Midbrain (tissue), 1 donor: ENCODE data around the gene KRT78.

ENCODE experiments used
- DNase-seq: peaks from one replicate; lab custom pipeline; 2025; lab: John Stamatoyannopoulos, UW

KRT78 gene

DNA sequence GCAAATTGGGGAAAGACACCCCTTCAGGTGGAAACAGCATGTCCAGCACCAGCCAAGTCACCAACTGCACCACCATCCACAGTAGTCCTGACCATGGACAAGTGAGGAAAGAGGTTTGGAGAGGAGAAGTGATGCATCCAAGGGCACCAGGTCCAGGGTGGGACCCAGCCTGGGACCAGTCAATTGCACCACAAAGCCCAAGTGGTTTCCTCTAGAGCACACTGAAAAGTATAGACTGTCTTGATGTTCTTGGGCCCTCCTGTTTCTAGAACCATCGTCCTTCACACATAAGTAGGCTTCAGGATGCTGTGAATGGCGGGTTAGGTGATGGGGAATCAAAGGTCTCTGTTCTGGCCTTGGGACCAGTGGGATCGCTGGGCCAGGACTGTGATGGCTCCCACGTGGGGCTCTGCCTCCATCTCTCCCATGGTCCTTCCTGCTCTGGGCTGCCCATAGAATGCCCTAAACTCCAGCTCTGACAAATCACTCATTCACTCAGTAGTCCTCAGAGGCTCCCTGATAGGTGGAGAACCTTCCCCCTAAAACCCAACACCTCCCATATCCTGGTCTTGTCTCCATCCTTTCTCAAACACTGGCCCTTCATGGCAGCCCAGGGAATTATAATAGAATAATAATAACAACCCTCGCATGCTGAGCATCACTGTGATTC is 23.9 kb downstream of the KRT78 start:
- no peak for DNase-seq

DNA sequence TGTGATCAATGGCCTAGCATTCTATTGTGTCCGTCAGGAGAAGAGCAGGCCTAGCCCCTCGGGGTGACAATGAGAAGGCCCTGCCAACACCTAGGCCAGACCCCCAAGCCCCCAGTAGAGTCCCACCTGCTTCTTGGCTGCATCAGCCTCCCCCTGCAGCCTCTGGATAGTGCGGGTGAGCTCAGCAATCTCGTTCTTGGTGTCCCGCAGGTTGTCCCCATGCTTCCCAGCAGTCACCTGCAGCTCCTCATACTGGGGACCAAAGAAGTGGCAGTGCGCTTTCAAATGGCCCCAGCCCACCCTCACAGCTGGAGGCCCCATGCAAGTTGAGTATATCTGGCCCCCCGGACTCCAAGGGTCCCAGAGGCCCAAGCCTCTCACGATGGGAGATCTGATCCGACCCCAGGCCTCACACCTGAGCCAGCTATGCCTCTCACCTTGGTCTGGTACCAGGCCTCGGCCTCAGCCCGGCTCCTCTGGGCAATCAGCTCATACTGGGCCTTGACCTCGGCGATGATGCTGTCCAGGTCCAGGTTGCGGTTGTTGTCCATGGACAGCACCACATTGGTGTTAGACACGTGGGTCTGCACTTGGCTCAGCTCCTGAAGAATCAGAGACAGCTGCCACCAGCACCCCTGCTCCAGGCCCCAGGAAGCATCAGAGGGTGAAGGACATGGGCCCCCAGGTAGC is 24.9 kb downstream of the KRT78 start:
- no peak for DNase-seq

DNA sequence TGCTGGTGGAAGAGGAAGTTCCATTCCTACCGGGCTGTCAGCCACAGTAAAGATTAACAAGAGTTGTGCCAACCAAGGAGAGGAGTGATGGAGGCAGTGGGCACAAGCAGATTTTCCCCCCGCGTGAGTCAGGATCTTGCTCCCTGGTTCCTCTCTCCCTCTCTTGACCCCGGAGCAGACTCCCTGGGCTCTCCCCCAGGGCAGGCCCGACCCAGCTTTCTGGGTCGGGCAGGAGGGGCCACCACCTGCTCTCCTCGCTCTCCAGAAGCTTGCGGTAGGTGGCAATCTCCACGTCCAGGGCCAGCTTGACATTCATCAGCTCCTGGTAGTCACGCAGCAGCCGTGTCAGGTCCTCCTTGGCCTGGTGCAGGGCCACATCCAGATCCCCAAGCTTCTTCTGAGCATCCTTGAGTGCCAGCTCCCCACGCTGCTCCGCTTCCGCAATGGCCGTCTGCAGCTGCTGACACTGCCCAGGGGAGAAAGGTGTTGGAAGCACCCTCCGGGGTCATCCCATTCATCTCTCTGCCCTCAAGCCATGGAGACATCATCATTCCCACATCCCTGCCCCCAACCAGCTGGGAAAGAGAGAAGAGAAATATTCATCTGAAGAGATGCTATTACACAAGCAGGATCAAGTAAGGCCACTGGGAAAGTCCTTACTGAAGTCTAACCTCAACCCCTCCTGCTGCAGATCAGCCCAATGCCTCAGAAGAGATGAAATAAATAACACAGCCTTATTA is 25.9 kb downstream of the KRT78 start:
- DNase-seq: no peak

DNA sequence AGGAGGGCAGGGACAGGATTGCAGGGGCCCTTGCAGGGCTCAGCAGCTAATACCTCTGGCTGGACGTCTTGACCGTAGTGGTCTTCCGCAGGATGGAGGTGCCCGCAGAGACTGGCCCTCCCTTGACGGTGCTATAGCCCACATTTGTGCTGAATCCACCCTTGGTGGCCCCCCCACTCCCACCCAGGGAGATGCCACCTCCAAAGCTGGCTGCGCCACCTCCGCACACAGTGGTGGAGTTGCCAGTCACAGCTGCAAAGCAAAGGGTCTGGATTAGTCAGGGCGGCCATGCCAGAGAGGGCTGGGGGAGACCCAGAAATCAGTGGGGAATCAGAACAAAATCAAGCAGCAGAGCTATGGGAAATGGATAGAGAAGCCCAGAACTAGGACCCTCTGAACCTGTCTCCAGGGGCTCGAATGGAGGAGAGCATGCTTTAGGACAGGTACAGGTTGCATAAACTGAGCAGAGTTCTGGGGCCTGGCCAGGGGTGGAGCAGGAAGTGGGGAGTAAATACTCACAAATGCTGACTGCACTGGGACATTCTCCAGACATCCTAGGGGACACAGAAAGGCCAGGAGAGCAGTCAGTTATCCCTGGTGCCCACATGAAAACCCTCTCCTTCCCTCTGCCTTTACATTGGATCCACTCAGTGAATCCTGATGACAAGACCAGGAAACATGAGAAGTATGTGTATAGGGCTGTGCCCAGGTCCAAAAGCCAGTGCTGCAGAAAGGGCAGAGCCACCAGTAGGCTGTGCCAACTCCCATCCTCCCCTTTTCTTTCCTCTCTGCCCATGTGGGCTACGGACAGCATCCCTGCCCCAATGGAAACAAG is 26.8 kb downstream of the KRT78 start:
- no peak for DNase-seq

DNA sequence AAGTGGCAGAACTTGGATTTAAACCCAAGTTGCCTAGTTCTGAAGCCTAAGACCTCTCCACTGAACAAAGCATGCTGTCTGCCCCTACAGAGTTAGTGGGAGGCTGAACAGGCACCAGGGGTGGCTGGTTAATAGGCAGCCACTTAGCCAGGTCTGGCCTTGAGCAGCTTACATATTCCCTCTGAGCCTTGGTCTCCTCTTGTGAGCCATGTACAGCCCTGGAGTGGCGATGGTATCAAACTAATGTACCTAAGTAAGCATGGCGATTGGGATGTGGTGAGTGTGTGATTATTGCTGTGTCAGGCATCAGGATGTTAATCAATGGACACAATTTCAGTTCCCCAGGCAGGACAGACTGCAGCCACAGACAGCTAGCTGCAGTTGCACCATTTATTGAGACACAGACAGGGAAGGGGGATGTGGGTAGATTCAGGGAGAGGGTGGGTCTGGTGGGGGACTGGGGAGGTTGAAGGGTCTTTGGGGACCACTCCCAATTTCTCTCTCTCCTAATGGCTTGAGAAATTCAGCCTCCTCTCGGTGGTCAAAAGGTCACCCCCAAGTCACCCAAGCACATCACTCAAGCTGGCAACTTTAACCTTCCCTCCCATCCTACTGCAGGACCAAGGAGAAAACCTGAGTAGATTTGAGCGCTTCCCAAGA is 27.6 kb downstream of the KRT78 start:
- no peak for DNase-seq

DNA sequence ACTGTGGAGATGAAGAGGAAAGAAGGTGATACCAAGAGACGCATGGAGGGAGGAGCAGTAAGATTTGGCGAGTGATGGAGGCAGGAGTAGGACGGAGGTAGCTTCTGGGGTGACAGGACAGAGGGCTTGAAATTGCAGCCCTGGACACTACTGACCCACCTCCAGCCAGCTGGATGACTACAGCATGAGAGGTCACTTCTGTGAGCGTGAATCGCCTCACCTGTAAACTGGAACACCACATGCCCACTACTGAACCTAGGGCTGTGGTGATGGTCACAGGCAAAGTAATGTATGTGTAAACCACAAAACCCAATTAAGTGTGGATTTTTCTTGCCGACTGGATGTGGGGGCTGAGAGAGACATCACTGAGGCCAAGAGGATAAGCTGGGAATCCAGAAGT is 28.3 kb downstream of the KRT78 start:
- DNase-seq: no peak

DNA sequence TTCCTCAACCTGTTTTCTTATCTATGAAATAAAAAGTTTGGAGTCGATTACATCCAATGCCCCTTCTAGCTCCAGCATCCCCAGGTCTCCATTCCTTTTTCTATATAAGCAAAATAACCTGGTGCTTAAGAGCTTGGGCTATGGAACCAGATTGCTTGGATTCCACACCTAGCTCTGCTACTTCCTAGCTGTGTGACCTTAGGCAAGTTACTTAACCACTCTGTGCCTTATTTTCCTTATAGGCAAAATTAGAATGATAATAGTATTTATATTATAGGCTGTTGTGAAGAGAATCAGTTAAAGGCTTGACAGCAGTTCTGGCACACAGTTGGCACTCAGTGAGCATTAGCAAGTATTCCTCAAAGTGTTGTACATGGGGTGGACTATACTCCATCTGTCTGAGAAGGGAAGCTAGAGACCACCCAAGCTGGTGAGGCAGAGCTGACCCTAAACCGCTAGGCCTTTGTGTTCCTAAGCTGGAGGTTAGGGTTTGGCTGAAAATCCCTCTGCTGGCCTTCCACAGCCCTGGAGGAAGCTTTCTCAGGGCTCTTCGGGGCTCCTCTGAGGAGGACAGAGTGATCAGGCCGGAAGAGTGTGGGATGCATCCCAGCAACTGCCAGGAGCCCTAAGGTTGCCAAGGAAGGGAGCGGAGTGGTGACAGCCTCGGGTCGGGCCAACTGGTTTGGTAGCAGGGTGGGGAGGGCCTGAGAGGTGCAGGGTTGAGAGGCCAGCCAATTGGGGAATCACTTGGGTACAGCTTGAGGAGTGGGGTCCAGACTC is 28.9 kb downstream of the KRT78 start:
- no peak for DNase-seq

DNA sequence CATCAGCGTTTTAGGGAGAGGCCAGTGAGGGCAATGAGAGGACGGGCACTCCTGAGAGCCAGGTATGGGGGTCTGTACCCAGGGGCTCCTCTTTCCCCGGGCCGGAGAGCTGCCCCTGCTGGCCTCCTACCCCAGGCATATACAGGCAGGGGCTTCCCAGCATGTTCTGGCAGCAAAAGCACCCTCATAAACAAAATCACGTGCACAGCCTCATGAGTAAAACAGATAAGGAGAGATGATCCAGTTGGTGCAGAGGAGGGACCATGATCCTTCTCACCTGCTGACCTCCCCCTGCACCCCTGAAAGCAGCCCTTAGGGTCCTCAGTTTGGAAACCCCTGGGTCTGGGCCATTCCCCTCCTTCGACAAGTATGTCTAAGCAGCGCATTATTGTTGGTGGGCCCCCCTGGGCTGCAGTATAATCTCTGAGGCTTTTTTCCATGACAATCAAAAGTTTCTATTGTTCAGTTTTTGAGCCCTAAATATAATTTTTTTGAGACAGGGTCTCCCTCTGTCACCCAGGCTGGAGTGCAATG is 29.8 kb downstream of the KRT78 start:
- DNase-seq: no peak

DNA sequence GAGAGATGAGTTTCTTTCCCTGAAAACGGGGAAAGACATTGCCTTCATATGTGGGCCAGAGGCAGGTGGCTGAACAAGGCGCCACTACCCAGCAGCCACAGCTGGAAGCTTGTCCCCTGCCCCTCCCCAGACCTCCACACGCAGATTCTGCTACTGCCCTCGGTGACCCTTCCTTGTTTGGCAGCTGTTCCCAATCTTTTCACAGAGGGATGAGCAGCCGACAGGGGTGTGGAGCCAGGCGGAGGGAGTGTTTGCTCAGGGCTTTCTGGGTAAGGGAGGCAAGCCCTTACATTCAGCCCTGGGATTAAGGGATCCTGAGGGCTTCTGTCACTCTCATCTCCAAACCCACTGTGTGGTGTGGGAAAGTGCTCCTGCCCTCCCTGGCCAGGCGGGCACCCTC is 30.4 kb downstream of the KRT78 start:
- no peak for DNase-seq

DNA sequence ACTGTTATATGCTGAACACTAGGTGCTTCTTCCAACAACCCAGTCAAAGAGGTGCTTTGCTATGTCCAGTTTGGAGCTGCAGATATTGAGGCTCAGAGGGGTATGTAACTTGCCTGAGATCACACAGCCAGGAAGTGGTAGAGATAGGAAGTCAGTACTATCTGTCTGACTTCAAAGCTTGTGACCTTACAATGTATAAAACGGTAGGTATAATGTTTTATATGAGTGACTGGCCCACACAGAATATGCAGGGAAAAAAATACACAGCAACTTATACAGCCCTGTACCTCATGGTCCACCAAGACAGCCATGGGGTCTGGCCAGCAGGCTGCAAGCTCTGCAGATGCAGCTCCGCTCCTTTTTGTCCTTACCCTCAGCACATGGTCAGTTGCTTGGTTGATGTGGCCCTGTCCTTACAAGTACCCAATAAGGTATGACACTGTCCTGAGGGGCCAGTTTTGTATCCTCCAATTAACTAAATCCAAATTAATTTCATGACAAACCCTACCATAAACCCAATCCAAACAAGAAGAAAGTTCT is 31.0 kb downstream of the KRT78 start:
- DNase-seq: no peak

DNA sequence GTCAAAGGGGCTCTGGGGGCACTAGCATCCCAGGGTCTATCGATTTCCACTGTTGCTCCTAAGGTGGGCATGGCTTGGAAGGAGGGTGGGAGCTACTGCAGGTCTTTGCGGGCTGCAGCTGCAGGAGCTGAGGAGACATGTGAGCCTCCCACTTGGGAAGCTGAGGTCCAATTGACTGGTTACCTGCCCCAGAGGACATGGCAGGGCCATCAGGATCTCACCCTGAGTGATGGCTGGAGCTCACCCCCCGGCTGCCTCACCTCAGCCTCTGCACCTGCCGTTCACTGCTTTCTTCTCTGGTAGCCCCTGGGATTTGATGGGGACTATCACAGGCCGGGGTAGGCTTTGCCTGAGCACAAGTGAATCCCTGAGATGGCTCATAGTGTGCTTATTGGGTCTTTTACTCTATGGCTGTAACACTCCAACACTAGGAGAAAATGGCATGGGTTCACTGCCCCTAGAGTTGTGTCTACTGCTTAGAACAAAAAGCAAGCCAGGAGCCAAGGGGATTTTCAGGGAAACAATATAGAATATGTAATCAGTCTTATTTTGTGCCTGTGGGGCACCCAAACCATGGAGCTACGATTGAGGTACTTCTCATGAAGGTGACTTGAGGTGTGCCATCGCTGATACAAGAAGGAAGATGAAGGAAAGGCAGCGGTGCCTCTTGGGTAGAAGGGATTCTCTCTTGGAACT is 31.6 kb downstream of the KRT78 start:
- no peak for DNase-seq

DNA sequence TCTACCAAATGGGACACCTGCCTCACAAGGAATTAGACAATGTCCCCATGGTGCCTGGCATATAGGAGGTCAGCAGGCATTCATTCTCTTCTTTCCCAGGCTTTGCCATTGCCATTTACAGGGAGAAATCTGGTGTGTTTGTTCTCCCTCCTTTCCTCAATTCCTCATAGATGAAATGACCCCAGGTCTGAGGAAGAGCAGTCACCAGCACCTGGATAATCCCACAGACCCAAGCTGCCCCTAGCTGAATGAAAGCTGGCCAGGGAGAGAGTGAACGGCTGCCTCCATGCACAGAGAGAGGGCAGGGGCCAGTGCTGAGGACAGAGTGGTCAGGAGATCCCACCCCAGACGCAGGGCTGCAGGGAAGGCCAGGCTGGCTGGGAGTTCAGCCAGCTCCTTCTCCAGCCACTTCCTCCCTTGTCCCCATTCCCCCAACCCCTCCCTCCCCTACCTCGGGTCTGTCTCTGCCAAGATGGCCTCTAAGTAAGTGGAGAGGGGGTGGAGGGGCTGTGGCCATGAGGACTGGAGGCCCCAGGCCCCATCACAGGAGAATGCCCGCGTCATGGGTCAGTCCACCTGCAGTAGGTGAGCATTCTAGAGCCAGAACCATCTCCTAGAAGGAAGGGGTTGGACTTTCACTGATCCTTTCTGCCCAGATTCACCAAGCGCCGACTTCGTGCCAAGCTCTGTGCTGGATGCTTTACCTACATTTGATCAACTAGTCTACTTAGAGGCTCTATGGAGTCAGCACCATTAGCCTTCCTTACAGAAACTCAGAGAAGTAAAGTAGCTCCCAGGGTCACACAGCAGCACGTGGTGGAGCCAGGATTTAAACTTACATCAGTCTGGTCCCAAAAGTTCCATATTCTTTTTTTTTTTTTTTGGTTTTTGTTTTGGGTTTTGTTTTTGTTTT is 32.9 kb downstream of the KRT78 start:
- DNase-seq: no peak

DNA sequence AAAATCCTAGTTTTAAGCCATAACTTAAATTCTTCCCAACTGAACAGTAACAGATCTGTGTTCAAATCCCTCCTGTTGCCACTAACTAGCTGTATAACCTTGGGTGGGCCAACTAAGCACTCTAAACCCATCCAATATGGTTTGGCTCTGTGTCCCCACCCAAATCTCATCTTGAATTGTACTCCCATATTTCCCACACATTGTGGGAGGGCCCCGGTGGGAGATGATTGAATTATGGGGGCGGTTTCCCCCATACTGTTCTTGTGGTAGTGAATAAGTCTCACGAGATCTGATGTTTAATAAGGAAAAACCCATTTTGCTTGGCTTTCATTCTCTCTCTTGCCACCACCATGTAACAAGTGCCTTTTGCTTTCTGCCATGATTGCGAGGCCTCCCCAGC is 33.6 kb downstream of the KRT78 start:
- DNase-seq: no peak

DNA sequence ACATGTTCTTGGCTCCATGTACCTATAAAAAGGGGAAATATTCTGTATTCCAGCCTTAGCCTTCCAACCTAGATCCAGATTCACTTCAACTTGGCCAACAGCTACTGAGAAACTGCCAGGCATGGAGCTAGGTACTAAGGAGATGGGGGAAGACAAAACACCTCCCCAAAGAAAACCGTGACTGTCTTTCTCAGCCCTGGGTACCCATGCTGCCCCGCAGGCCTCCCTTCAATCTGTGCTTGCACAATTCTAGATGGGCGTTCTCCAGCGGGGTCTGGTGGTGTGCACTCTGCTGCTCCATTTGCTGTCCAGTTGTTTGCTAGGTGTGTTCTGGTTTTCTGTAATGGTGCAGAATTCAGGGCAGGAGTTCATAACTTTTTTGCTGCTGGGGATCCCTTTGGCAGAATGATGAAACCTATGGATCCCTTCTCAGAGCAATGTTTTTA is 34.1 kb downstream of the KRT78 start:
- no peak for DNase-seq

DNA sequence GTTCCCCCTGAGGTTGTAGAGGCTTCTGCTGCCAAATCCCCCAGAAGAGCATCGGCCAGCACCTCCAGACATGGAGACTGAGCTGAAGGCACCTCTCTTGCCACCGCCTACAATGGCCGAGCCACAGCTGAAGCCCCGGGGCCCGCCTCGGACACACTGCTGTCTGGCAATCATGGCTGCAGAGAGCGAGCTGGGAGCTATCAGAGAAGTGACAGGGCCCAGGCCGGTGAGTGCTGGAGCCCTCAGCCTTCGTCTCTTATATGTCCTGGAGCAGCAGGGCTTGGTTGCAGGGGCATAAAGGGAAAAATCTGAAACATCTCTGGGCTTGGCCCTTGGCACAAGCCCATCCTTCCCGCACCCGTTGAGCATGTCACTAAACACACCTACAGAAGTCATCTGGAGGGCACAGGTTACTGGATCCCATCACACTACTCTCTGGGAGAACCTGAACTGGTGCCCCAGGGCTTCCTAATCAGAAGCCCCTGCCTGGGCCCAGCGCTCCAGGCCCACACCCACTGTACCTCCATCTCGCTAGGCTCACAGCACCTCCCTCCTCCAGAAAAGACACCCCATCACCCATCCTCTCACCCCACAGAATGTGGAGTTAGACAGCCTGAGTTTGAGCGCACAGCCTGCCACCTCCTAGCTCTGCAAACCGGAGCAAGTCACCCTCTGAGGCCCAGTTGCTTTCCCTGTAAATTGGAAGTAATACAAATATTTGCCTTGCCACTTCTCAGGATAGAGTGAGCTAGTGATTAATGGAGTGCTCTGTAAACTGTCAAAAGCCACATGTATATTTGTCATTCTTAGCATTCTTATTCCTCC is 34.7 kb downstream of the KRT78 start, which contains the start of gene KRT4:
KRT4 (minus strand) TSS at position 232 of the 825 bp plus-strand sequence; CDS start at position 174, 58 bp downstream.
- no peak for DNase-seq

DNA sequence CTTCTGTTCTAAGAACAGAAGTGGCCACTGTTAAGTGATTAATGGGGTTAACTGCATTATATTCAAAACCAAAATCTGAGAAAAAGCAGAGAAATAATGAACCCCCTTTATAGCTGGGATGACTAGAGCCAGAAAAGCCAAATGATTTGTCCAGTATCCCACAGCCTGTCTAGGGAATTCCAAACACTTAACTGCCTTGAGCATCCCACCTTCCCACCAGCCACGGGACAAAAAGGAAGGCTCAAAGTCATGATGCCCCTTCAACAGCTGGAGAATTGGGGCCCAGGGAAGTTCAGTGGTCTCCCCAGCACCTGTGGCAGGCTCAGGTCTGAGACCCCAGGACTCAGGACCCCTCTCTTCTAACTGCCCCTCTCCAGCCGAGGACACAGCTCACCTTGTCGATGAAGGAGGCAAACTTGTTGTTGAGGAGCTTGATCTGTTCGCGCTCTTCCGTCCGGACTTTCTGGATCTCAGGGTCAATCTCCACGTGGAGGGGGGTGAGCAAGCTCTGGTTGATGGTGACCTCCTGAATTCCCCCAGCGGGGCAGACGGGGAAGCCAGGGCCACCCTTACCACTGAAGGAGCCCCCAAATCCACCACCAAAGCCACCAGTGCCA is 35.5 kb downstream of the KRT78 start:
- no peak for DNase-seq

DNA sequence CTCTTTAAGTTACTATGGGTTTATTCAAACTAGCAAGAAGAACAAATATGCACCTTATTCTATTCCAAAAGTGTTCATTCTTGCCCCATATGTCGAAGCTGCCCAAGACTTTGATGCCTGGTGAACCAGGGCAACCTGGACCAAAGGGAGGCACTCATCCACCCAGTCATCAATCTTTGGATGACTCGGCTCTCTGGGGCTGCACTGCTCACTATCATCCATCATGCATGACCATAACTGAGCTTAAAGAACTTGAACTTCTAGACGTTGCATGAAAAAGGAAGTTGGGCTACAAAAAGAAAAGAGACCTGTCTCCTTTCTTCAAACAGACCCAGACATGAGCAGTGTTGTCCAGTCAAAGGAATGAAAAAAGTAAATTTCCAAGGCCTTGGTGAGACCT is 36.0 kb downstream of the KRT78 start:
- no peak for DNase-seq
